ENCODE measurements around the gene UFSP1.

The UFSP1 gene

GRCh38 chr7:100878013-100878412 is 11.5 kb downstream of the UFSP1 start:
- no peak overlapping the region for H3K4me3 ChIP-seq (ENCODE audit: insufficient read length, low read depth)
- H3K9ac ChIP-seq (ENCODE audit: insufficient read length, low read depth): no peak overlapping the region
- TF ChIP-seq ZNF274 (IDR thresholded peaks at IDR 0.05; ENCODE audit: low read depth, low read length): no peak
- TF ChIP-seq SUZ12 (IDR thresholded peaks at IDR 0.05; ENCODE audit: extremely low read depth, insufficient read depth, insufficient read length): no peak
- TF ChIP-seq YY1 (IDR thresholded peaks at IDR 0.05; ENCODE audit: insufficient read depth, insufficient read length): no peak

DNA sequence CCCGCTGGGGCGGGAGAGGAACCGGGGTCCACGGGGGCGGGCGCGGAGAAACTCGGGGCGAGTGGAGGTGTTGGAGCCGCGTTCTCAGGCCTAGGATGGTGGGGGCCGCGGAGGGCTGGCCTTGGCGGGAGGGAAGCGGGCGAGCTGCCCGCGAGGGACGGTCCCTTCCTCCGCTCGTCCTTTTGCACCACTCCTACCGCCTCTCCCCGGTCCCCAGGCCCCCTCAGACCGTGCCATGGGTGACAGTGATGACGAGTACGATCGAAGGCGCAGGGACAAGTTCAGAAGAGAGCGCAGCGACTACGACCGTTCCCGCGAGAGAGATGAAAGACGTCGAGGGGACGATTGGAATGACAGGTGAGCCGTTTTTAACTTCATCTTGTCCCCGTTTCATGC is 14.2 kb downstream of the UFSP1 start:
- H3K4me3 ChIP-seq (ENCODE audit: insufficient read length, low read depth): peak overlapping the region; percentile 93
- peaks cover 75% of the 10 kb centered on the region for H3K36me3 ChIP-seq (ENCODE audit: insufficient read depth, insufficient read length, low read length)
- peak overlapping the region; percentile 95 for H3K9ac ChIP-seq (ENCODE audit: insufficient read length, low read depth)
- no peaks in the 10 kb centered on the region for H3K9me3 ChIP-seq (ENCODE audit: insufficient read depth, low read length)
- no peak for DNase-seq (ENCODE audit: low read depth, low spot score)
- TF ChIP-seq SUZ12 (IDR thresholded peaks at IDR 0.05; ENCODE audit: extremely low read depth, insufficient read depth, insufficient read length): no peak
- no peak for TF ChIP-seq ZNF274 (IDR thresholded peaks at IDR 0.05; ENCODE audit: low read depth, low read length)
- TF ChIP-seq YY1 (IDR thresholded peaks at IDR 0.05; ENCODE audit: insufficient read depth, insufficient read length): no peak
- peaks cover 7% of the 10 kb centered on the region for H3K4me1 ChIP-seq (ENCODE audit: insufficient read depth, insufficient read length)
- no peaks in the 10 kb centered on the region for H3K27me3 ChIP-seq (ENCODE audit: insufficient read depth, insufficient read length)

More at GRCh38 chr7:100878013-100878412, 11.5 kb downstream of the UFSP1 start:
- peaks cover 76% of the 10 kb centered on the region for H3K36me3 ChIP-seq (ENCODE audit: insufficient read depth, insufficient read length, low read length)
- no peaks in the 10 kb centered on the region for H3K27me3 ChIP-seq (ENCODE audit: insufficient read depth, insufficient read length)
- no peak for DNase-seq (ENCODE audit: low read depth, low spot score)
- H3K4me1 ChIP-seq (ENCODE audit: insufficient read depth, insufficient read length): peaks cover 7% of the 10 kb centered on the region
- no peaks in the 10 kb centered on the region for H3K9me3 ChIP-seq (ENCODE audit: insufficient read depth, low read length)

- Histone ChIP-seq H3K36me3 (ENCODE audit: insufficient read depth, insufficient read length, low read length) (peaks cover 77% of the 10 kb centered on the region), H3K9ac (ENCODE audit: insufficient read length, low read depth) (peak within 1 kb of the TSS; percentile 95), H3K9me3 (ENCODE audit: insufficient read depth, low read length) (no peaks in the 10 kb centered on the region), H3K4me1 (ENCODE audit: insufficient read depth, insufficient read length) (peaks cover 7% of the 10 kb centered on the region), H3K4me3 (ENCODE audit: insufficient read length, low read depth) (peak within 1 kb of the TSS; percentile 93), H3K27me3 (ENCODE audit: insufficient read depth, insufficient read length) (no peaks in the 10 kb centered on the region)
- TF ChIP-seq YY1 (IDR thresholded peaks at IDR 0.05; ENCODE audit: insufficient read depth, insufficient read length) (peak; percentile 39), ZNF274 (IDR thresholded peaks at IDR 0.05; ENCODE audit: low read depth, low read length) (no peak)
- peak; percentile 99 for DNase-seq (ENCODE audit: low read depth, low spot score)
Observed at GRCh38 chr7:100874577-100875355, 14.7 kb downstream of the UFSP1 start, which contains the start of gene SRRT. TSS of gene SRRT (plus strand) at chr7:100875103. CDS start at chr7:100875591, 488 bp downstream.

DNA sequence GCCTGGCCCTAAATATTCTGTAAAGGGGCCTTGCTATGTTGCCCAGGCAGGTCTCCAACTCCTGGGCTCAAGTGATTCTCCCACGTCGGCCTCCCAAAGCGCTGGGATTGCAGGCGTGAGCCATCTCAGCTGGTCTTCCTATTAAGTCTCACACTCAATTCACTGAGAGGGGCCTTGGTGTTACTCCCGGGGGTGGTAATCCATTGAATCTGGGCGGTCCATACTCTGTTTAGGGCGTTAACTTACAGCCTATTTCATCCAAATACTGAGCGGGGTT is 15.3 kb downstream of the UFSP1 start:
- peak overlapping the region; percentile 95 for H3K9ac ChIP-seq (ENCODE audit: insufficient read length, low read depth)
- no peak for DNase-seq (ENCODE audit: low read depth, low spot score)
- H3K36me3 ChIP-seq (ENCODE audit: insufficient read depth, insufficient read length, low read length): peaks cover 78% of the 10 kb centered on the region
- peaks cover 7% of the 10 kb centered on the region for H3K4me1 ChIP-seq (ENCODE audit: insufficient read depth, insufficient read length)
- H3K4me3 ChIP-seq (ENCODE audit: insufficient read length, low read depth): peak overlapping the region; percentile 93
- no peak for TF ChIP-seq SUZ12 (IDR thresholded peaks at IDR 0.05; ENCODE audit: extremely low read depth, insufficient read depth, insufficient read length)
- TF ChIP-seq ZNF274 (IDR thresholded peaks at IDR 0.05; ENCODE audit: low read depth, low read length): no peak
- no peak for TF ChIP-seq YY1 (IDR thresholded peaks at IDR 0.05; ENCODE audit: insufficient read depth, insufficient read length)
- no peaks in the 10 kb centered on the region for H3K27me3 ChIP-seq (ENCODE audit: insufficient read depth, insufficient read length)
- no peaks in the 10 kb centered on the region for H3K9me3 ChIP-seq (ENCODE audit: insufficient read depth, low read length)

DNA sequence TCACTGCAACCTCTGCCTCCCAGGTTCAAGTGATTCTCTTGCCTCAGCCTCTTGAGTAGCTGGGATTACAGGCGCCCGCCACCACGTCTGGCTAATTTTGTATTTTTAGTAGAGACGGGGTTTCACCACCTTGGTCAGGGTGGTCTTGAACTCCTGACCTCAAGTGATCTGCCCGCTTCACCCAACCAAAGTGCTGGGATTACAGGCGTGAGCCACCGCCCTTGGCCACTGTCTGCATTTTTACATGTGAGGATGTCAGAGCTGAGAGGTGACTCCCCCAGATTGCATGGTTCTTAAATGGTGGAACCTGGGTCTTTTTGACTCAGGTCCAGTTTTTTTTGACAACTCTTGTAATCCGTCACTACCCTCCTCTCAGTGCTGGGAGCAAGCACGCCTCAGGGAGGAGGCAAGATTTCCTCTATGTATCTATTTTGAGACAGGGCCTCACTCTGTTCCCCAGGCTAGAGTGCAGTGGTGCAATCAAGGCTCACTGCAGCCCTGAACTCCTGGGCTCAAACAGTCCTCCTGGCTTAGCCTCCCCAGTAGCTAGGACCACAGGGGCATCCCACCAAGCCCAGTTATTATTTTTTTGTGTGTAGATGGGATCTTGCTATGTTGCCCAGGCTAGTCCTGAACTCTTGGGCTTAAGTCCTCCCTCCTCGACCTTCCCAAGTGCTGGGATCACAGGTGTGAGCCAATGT is 15.8 kb downstream of the UFSP1 start:
- no peak for TF ChIP-seq ZNF274 (IDR thresholded peaks at IDR 0.05; ENCODE audit: low read depth, low read length)
- TF ChIP-seq YY1 (IDR thresholded peaks at IDR 0.05; ENCODE audit: insufficient read depth, insufficient read length): no peak
- no peak for TF ChIP-seq SUZ12 (IDR thresholded peaks at IDR 0.05; ENCODE audit: extremely low read depth, insufficient read depth, insufficient read length)
- peak overlapping the region; percentile 93 for H3K4me3 ChIP-seq (ENCODE audit: insufficient read length, low read depth)
- no peaks in the 10 kb centered on the region for H3K27me3 ChIP-seq (ENCODE audit: insufficient read depth, insufficient read length)
- peak overlapping the region; percentile 95 for H3K9ac ChIP-seq (ENCODE audit: insufficient read length, low read depth)
- no peaks in the 10 kb centered on the region for H3K9me3 ChIP-seq (ENCODE audit: insufficient read depth, low read length)
- peaks cover 78% of the 10 kb centered on the region for H3K36me3 ChIP-seq (ENCODE audit: insufficient read depth, insufficient read length, low read length)
- peaks cover 7% of the 10 kb centered on the region for H3K4me1 ChIP-seq (ENCODE audit: insufficient read depth, insufficient read length)
- DNase-seq (ENCODE audit: low read depth, low spot score): no peak

- Histone ChIP-seq H3K9me3 (ENCODE audit: insufficient read depth, low read length) (no peaks in the 10 kb centered on the region), H3K27me3 (ENCODE audit: insufficient read depth, insufficient read length) (no peaks in the 10 kb centered on the region), H3K36me3 (ENCODE audit: insufficient read depth, insufficient read length, low read length) (peaks cover 52% of the 10 kb centered on the region), H3K4me1 (ENCODE audit: insufficient read depth, insufficient read length) (peaks cover 7% of the 10 kb centered on the region), H3K9ac (ENCODE audit: insufficient read length, low read depth) (peak overlapping the region; percentile 98), H3K4me3 (ENCODE audit: insufficient read length, low read depth) (peak overlapping the region; percentile 86)
- TF ChIP-seq SUZ12 (IDR thresholded peaks at IDR 0.05; ENCODE audit: extremely low read depth, insufficient read depth, insufficient read length) (no peak), ZNF274 (IDR thresholded peaks at IDR 0.05; ENCODE audit: low read depth, low read length) (no peak), YY1 (IDR thresholded peaks at IDR 0.05; ENCODE audit: insufficient read depth, insufficient read length) (no peak)
- no peak for DNase-seq (ENCODE audit: low read depth, low spot score)
Observed at GRCh38 chr7:100867776-100868485, 21.6 kb downstream of the UFSP1 start.

Measured in NT2/D1 (cell line).